OCI-LY1 (cell line): ENCODE results near the gene RNF167.

Experiments
- EZH2 ChIP-seq: fragments of 200-600 bp; sonication (generic), shearing (Covaris generic); IDR thresholded peaks from 2 replicates; pipeline ENCODE4 v1.8.0; 2017; ENCODE audit warnings: borderline replicate concordance, mixed run types, mild to moderate bottlenecking, antibody characterized with exemption, low read length, moderate library complexity, mixed read lengths
- TF ChIP-seq, protein P1 (sequence below): fragments of 200-600 bp; sonication (generic), shearing (Covaris generic); IDR thresholded peaks from 2 replicates; pipeline ENCODE4 v1.5.1; 2017; ENCODE audit warnings: mild to moderate bottlenecking, antibody characterized with exemption, low read length, moderate library complexity, mixed read lengths

DNA sequence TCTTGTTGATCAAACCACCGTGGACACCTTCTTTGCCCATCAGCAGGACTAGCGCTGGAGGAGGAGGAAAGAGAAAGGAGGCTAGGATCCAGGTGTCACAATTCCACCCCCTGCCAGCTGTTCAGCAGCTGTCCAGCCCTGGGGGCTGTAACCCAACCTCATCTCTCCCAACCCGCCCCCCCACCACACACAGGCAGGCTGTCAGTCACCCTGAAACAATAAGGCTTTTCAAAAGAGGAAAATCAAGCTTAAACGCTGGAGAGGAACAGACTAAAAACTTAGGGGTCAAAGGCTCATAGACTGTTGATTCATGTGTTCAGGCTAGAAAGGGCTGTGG, 5.8 kb downstream of the RNF167 start:
- TF ChIP-seq, protein P1, sequence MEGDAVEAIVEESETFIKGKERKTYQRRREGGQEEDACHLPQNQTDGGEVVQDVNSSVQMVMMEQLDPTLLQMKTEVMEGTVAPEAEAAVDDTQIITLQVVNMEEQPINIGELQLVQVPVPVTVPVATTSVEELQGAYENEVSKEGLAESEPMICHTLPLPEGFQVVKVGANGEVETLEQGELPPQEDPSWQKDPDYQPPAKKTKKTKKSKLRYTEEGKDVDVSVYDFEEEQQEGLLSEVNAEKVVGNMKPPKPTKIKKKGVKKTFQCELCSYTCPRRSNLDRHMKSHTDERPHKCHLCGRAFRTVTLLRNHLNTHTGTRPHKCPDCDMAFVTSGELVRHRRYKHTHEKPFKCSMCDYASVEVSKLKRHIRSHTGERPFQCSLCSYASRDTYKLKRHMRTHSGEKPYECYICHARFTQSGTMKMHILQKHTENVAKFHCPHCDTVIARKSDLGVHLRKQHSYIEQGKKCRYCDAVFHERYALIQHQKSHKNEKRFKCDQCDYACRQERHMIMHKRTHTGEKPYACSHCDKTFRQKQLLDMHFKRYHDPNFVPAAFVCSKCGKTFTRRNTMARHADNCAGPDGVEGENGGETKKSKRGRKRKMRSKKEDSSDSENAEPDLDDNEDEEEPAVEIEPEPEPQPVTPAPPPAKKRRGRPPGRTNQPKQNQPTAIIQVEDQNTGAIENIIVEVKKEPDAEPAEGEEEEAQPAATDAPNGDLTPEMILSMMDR = no peak
- TF ChIP-seq EZH2 = no peak
